Activated naive CD4-positive, alpha-beta T cell treated with anti-CD3 and anti-CD28 coated beads, Interleukin-2, amount 50 U/mL, for 24 hours (primary cell): Measurements from ENCODE around the gene DDI2.
"Not testable (repeated sequence)": the region's sequence is repeated elsewhere in the genome, so short reads cannot be mapped to it uniquely, and the experiment has no call there.

Experiments
- H3K27ac Mint-ChIP-seq: one replicate; pipeline ENCODE4 v1.8.0; 2021; ENCODE audit warnings: mild to moderate bottlenecking, mixed read lengths
- H3K27me3 Mint-ChIP-seq: one replicate; pipeline ENCODE4 v1.8.0; 2021; ENCODE audit warnings: mixed read lengths
- H3K36me3 Mint-ChIP-seq: one replicate; pipeline ENCODE4 v1.8.0; 2021; ENCODE audit warnings: mixed read lengths
- H3K4me1 Mint-ChIP-seq: one replicate; pipeline ENCODE4 v1.8.0; 2021; ENCODE audit warnings: mixed read lengths
- H3K4me3 Mint-ChIP-seq: one replicate; pipeline ENCODE4 v1.8.0; 2021; ENCODE audit warnings: mild to moderate bottlenecking, mixed read lengths
- H3K9me3 Mint-ChIP-seq: one replicate; pipeline ENCODE4 v1.8.0; 2021; ENCODE audit warnings: mixed read lengths

The DDI2 gene

DNA sequence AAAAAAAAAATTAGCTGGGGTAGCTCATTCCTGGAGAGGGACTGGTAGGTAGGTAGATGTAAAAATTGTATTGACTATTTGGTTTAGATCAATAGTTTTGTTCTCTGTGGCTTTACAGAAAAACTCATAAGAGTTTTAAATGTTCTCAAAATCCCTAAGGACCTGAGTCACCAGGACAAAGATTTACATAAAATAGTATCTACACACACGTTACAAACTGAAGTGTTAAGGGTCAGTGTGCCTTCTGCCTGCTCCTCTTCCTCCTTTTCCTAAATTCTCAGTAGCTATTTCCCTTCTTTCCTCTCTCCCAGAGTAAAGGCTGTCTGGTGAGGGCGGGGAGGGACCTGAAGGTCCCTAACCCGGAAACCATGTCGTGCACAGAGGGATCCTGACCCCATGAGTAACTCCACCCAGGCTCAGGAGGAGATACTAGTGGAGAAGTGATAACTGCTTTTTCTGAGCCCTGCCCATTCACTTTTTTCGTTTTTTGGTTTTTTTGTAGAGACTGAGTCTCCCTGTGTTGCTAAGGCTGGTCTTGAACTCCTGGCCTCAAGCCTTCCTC, 74.9 kb downstream of the DDI2 start:
- H3K36me3 Mint-ChIP-seq, result peaks cover 6% of the 10 kb centered on the region
- peaks cover 55% of the 10 kb centered on the region for H3K4me1 Mint-ChIP-seq
- H3K4me3 Mint-ChIP-seq, result no peak overlapping the region
- no peaks in the 10 kb centered on the region for H3K9me3 Mint-ChIP-seq
- peak overlapping the region; percentile 84 for H3K27ac Mint-ChIP-seq
- no peaks in the 10 kb centered on the region for H3K27me3 Mint-ChIP-seq

DNA sequence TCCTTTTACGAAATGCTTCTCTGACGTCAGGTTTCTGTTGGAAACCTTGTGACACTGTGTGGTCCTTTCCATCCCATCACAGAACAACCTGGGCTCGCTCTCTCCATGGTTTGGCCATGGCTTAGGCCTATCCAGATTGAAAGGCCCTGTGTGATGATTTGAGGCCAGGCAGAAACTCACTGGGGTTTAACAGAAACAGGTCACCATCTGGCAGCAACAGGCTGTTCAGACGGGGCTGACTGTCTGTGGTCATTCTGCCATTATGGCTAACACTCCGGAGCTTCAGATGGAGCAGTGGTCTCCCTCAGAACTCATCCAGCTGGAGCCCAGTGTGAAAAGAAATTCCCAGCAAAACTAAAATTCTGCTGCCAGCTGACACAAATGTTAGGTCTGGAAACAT, 76.1 kb downstream of the DDI2 start:
- Mint-ChIP-seq H3K4me1 (peaks cover 53% of the 10 kb centered on the region), H3K36me3 (peaks cover 3% of the 10 kb centered on the region), H3K9me3 (no peaks in the 10 kb centered on the region), H3K27me3 (no peaks in the 10 kb centered on the region), H3K27ac (no peak overlapping the region), H3K4me3 (no peak overlapping the region)

GRCh38 chr1:15696956-15697521, 79.8 kb downstream of the DDI2 start:
- Mint-ChIP-seq H3K36me3 (peaks cover 3% of the 10 kb centered on the region), H3K27me3 (no peaks in the 10 kb centered on the region), H3K9me3 (no peaks in the 10 kb centered on the region), H3K4me1 (peaks cover 55% of the 10 kb centered on the region), H3K27ac (peak overlapping the region; percentile 94), H3K4me3 (peak overlapping the region; percentile 90)

- peaks cover 50% of the 10 kb centered on the region for H3K4me1 Mint-ChIP-seq
- no peaks in the 10 kb centered on the region for H3K9me3 Mint-ChIP-seq
- H3K27me3 Mint-ChIP-seq, result no peaks in the 10 kb centered on the region
- H3K36me3 Mint-ChIP-seq, result peaks cover 3% of the 10 kb centered on the region
- H3K4me3 Mint-ChIP-seq, result no peak overlapping the region
- peak overlapping the region; percentile 41 for H3K27ac Mint-ChIP-seq
These were observed 80.9 kb downstream of the DDI2 start for GRCh38 chr1:15698201-15698600.

GRCh38 chr1:15699321-15699720, 82.1 kb downstream of the DDI2 start:
- Mint-ChIP-seq H3K27ac (peak overlapping the region; percentile 51), H3K4me1 (peaks cover 53% of the 10 kb centered on the region)
- H3K4me3 Mint-ChIP-seq, H3K9me3 Mint-ChIP-seq, H3K27me3 Mint-ChIP-seq, H3K36me3 Mint-ChIP-seq: not testable (repeated sequence)

GRCh38 chr1:15700508-15700907, 83.2 kb downstream of the DDI2 start:
- peak overlapping the region; percentile 62 for H3K27ac Mint-ChIP-seq
- no peaks in the 10 kb centered on the region for H3K9me3 Mint-ChIP-seq
- no peak overlapping the region for H3K4me3 Mint-ChIP-seq
- peaks cover 53% of the 10 kb centered on the region for H3K4me1 Mint-ChIP-seq
- peaks cover 1% of the 10 kb centered on the region for H3K36me3 Mint-ChIP-seq
- no peaks in the 10 kb centered on the region for H3K27me3 Mint-ChIP-seq

DNA sequence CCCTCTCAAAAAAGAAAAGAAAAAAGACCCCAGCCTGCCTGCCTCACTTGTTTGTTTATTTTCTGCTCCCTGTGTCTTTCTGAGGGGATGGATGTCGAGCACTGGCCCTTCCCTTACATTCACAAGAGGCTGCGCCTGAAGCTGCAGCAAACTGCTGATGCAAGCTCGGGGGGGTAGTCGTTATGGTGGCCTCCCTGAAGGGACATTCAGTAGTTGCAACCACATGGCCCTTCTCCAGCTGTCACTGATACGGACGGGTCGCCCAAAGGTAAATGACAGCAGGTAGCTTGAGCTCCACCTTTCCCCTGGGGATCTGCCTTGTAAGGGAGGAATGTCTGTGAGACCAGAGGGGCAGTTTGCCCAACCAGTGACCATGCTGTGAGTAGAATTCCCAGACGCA, 84.5 kb downstream of the DDI2 start:
- Mint-ChIP-seq H3K4me3 (no peak overlapping the region), H3K4me1 (peaks cover 53% of the 10 kb centered on the region), H3K27ac (no peak overlapping the region), H3K36me3 (peaks cover 3% of the 10 kb centered on the region), H3K9me3 (no peaks in the 10 kb centered on the region), H3K27me3 (no peaks in the 10 kb centered on the region)

DNA sequence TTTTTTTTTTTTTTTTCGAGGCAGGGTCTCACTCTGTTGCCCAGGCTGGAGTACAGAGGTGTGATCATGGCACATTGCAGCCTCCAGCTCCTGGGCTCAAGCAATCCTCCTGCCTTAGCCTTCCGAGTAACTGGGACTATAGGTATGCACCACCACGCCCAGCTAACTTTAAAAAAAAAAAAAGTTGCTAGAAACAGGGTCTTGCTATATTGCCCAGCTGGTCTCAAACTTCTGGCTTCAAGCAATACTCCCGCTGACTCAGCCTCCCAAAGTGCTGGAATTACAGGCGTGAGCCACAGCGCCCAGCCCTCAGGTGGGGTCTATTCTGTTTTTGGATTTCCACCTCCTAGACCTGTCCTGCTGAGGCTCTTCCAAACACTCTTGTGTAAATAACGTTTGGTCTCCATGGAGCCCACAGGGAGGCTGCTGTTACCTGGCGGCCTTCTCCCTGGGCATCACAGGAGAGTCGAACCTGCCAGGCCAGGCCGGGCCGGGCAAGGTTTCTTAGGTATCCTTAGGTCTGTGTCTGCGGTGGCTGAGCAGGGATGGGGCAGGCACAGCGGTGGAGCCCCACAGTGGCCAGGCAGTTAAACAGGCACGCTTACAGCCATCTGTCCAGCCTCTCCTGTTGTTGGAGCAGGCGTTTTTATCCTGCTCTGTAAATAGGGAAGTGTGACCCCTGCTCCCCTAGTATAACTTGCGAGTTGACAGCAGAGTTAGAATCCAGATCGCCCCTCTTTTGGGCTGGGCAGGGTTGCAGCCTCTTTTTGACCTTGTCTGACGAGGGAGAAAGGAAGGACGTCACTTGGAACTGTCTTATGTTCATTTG, 85.7 kb downstream of the DDI2 start:
- Mint-ChIP-seq H3K27ac (no peak overlapping the region), H3K4me1 (peaks cover 44% of the 10 kb centered on the region), H3K4me3 (no peak overlapping the region), H3K27me3 (no peaks in the 10 kb centered on the region), H3K36me3 (peaks cover 4% of the 10 kb centered on the region), H3K9me3 (no peaks in the 10 kb centered on the region)

DNA sequence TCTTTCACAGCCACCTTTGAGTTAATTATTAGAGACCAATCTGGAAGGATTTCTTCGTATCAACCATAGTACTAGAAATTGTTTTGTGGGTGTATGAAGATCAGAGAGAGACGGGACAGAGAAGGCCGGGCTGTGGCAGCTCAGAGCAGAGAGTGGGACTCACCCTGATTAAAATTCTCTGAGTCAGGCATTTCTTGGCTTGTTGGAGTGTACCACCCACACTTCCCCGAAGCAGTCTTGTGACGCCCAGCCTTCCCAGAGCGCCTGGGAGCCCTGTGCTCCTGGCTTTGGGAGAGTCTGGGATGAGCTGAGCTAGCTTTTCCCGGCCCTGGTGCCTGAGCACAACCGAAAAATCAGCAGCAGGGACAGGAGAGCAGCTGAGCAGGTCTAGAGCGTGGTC, 86.3 kb downstream of the DDI2 start:
- peaks cover 4% of the 10 kb centered on the region for H3K36me3 Mint-ChIP-seq
- H3K27ac Mint-ChIP-seq, result no peak overlapping the region
- H3K9me3 Mint-ChIP-seq, result no peaks in the 10 kb centered on the region
- no peaks in the 10 kb centered on the region for H3K27me3 Mint-ChIP-seq
- peaks cover 40% of the 10 kb centered on the region for H3K4me1 Mint-ChIP-seq
- H3K4me3 Mint-ChIP-seq, result no peak overlapping the region

DNA sequence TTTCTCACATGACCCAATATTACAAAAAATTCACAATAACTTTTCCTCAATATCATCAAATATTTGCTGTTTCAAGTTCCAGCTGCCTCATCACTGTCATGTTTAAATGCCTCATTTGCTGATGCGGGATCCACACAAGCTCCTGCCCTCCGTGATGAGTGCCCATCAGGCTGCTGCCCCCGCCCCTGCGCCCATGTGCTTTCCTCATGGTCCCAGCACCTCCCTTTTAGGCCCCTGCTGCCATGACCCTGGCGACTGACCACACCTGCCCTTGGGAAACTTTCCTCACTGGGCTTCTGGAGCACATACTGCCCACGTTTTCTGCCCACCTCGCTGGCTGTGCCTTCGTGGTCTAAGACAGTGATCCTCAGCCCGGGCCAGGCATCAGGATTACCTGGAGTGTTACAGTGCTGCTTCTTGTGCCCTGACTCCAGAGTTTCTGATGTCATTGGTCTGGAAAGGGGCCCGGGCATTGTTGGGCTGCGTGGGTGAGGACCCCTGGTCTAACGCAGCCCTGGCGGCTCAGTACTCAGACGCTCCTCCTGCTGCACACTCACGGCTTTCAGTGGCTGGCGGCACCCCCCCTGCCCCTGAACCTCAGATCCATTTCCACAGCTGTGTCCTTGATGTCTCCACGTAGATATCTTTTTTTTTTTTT, 87.4 kb downstream of the DDI2 start:
- H3K4me1 Mint-ChIP-seq, result peaks cover 43% of the 10 kb centered on the region
- H3K27ac Mint-ChIP-seq, result no peak overlapping the region
- no peaks in the 10 kb centered on the region for H3K27me3 Mint-ChIP-seq
- no peak overlapping the region for H3K4me3 Mint-ChIP-seq
- peaks cover 4% of the 10 kb centered on the region for H3K36me3 Mint-ChIP-seq
- H3K9me3 Mint-ChIP-seq, result no peaks in the 10 kb centered on the region

DNA sequence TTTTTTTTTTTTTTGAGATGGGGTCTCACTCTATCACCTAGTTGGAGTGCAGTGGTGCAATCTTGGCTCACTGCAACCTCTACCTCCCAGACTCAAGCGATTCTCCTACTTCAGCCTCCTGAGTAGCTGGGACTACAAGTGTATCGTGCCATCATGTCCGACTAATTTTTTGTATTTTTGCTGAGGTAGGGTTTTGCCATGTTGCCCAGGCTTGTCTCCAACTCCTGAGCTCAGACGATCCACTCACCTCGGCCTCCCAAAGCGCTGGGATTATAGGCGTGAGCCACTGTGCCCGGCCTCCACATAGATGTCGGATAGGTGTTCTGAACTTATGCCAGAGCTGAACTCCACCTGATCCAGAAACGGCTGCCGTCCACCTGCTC, 87.9 kb downstream of the DDI2 start:
- Mint-ChIP-seq H3K27me3 (no peaks in the 10 kb centered on the region), H3K27ac (no peak overlapping the region), H3K4me1 (peaks cover 44% of the 10 kb centered on the region), H3K36me3 (peaks cover 4% of the 10 kb centered on the region), H3K9me3 (no peaks in the 10 kb centered on the region), H3K4me3 (no peak overlapping the region)

DNA sequence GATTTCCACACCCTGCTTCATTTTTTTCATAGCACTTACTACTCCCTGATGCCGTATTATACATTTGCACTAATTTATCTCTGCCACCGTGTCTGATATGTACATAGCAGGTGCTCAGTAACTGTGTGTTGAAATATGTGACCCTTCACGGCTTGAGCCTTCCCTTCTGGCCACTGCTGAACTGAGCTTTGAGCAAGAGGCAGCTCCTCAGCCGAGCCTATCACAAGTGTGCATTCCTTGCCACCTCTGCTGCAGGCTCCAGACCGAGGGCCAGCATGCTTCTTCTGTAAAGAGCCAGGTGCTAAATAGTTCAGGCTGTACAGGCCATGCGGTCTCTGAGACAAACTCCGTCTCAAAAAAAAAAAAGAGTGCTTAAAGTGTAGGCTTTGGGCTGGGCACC, 89.5 kb downstream of the DDI2 start:
- H3K4me3 Mint-ChIP-seq, result no peak overlapping the region

DNA sequence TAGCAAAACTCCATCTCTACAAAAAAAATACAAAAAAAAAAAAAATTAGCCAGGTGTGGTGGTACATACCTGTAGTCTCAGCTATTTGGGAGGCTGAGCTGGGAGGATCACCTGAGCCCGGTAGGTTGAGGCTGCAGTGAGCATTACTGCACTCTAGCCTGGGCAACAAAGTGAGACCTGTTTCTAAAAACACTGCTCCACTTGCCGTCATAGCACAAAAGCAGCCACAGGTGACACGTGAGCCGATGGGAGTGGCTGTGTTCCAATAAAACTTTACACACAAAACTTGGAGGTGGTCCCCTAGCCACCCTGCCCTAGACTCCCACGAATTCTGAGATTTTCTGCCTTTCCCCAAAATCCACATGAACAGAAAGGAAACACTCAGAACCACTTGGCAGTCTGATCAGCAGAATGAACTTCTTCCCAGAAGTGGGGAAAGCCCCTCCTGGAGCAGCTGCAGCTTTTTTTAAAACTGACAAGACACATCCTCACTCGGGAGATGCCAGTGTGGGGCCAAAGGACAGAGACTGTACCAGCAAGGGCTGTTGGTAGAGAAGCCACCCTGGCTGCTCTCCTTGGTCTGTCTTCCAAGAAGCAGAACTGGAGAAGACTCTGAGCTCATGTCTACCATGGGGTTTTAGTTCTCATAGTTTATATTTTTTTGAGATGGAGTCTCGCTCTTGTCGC, 90.1 kb downstream of the DDI2 start:
- no peak overlapping the region for H3K4me3 Mint-ChIP-seq
- no peak overlapping the region for H3K27ac Mint-ChIP-seq
- peaks cover 4% of the 10 kb centered on the region for H3K36me3 Mint-ChIP-seq
- H3K27me3 Mint-ChIP-seq, result no peaks in the 10 kb centered on the region
- H3K4me1 Mint-ChIP-seq, result peaks cover 37% of the 10 kb centered on the region
- H3K9me3 Mint-ChIP-seq, result no peaks in the 10 kb centered on the region

More for the DNA sequence above, 89.5 kb downstream of the DDI2 start:
- no peaks in the 10 kb centered on the region for H3K27me3 Mint-ChIP-seq
- H3K9me3 Mint-ChIP-seq, result no peaks in the 10 kb centered on the region
- H3K36me3 Mint-ChIP-seq, result peaks cover 4% of the 10 kb centered on the region
- peaks cover 42% of the 10 kb centered on the region for H3K4me1 Mint-ChIP-seq
- no peak overlapping the region for H3K27ac Mint-ChIP-seq

- H3K4me1 Mint-ChIP-seq, result peaks cover 33% of the 10 kb centered on the region
- no peak overlapping the region for H3K4me3 Mint-ChIP-seq
- peaks cover 4% of the 10 kb centered on the region for H3K36me3 Mint-ChIP-seq
- H3K9me3 Mint-ChIP-seq, result no peaks in the 10 kb centered on the region
- no peak overlapping the region for H3K27ac Mint-ChIP-seq
- no peaks in the 10 kb centered on the region for H3K27me3 Mint-ChIP-seq
These were observed 91.4 kb downstream of the DDI2 start for GRCh38 chr1:15708486-15709137.

- peaks cover 27% of the 10 kb centered on the region for H3K4me1 Mint-ChIP-seq
- no peaks in the 10 kb centered on the region for H3K27me3 Mint-ChIP-seq
- no peak overlapping the region for H3K27ac Mint-ChIP-seq
- H3K36me3 Mint-ChIP-seq, result peaks cover 4% of the 10 kb centered on the region
- H3K9me3 Mint-ChIP-seq, result no peaks in the 10 kb centered on the region
- H3K4me3 Mint-ChIP-seq, result no peak overlapping the region
These were observed 92.0 kb downstream of the DDI2 start for GRCh38 chr1:15709226-15709625.
